Adrenal gland (tissue), 12 donors: ENCODE results near the gene PTGIR. TPM values are rescaled to one million over a fixed set of nuclear protein-coding genes. Genes with fewer than 3 reads are reported as not detected.
A peak's percentile ranks its signal among the peaks of the same experiment; 100 is the strongest.

Source experiments
- DNase-seq, 7 donors: peaks; one replicate each; pipeline ENCODE4 v3.0.0-alpha.2; 2019 to 2020
- H3K27ac ChIP-seq, 5 donors: fragments of 200-600 bp; sonication (generic) in 4 of 5; 1 replicate in 3 of 5; 2 replicates in 2 of 5; pipeline versions ENCODE4 v1.5.1 to v1.8.0; 2016 to 2020; ENCODE audit warnings: mild to moderate bottlenecking in 1 of 5
- H3K27me3 ChIP-seq: fragments of 200-600 bp; 2 replicates; pipeline ENCODE4 v1.8.0; 2021
- H3K36me3 ChIP-seq, 2 donors: fragments of 200-600 bp; replicated peaks in 1 of 2; 1 replicate in 1 of 2; 2 replicates in 1 of 2; pipeline versions ENCODE4 v1.5.1 to v1.8.0; 2018 to 2022
- H3K4me1 ChIP-seq, 2 donors: fragments of 200-600 bp; replicated peaks in 1 of 2; 1 replicate in 1 of 2; 2 replicates in 1 of 2; pipeline versions ENCODE4 v1.5.1 to v1.8.0; 2018 to 2021
- H3K4me3 ChIP-seq, 4 donors: fragments of 200-600 bp; sonication (generic) in 3 of 4; one replicate each; pipeline ENCODE4 v1.5.1; 2016 to 2018
- H3K9me3 ChIP-seq, 3 donors: fragments of 200-600 bp; sonication (generic) in 1 of 3; replicated peaks in 1 of 3; 1 replicate in 2 of 3; 2 replicates in 1 of 3; pipeline versions ENCODE4 v1.5.1 to v1.8.0; 2016 to 2021
- POLR2A ChIP-seq, 2 donors: fragments of 450-650 bp; IDR thresholded peaks; one replicate each; pipeline ENCODE4 v1.6.1; 2017; ENCODE audit warnings: antibody characterized with exemption in 2 of 2, mild to moderate bottlenecking in 2 of 2, moderate library complexity in 1 of 2
- WGBS, 4 donors: extraction: QIAGEN DNeasy Blood & Tissue Kit in 2 of 4; methylation state at CpG; one replicate each; pipeline versions ENCODE4 v1.1.5 to v1.1.7; 2013 to 2017; 5-methylcytosine and 5-hydroxymethylcytosine counted together
- intact Hi-C, 2 donors: fragments of 100-400 bp; cut with DNase I; formaldehyde crosslinking; loops; one replicate each; pipeline versions ENCODE4 v1.14.1 to v1.15.0; 2022 to 2023
- polyA plus RNA-seq, 3 donors: library from polyadenylated mRNA; stranded (reverse); fragments of 200-250 nt in 2 of 3; fragments of 350-450 nt in 1 of 3; fragmentation: Illumina TruSeq in 1 of 3; extraction: RNeasy Lipid Tissue Mini Kit (QIAGEN cat#74804) in 1 of 3; gene quantifications; one replicate each; pipeline ENCODE4 v1.2.3, GENCODE V29; 2013 to 2014
- total RNA-seq, 9 donors: library from RNA; depleted of rRNA in 4 of 9; stranded (reverse); fragments of >200 nt in 4 of 9; fragments of 120-200 nt in 1 of 9; fragmentation: NEBNext Ultra II Directional in 1 of 9; extraction: Animal tissue kit (Norgen Biotek cat#: 25700) in 1 of 9; gene quantifications; one replicate each; pipeline versions ENCODE4 v1.1.0 to v1.2.4, GENCODE V29; 2013 to 2023
- TF ChIP-seq, protein P1 (sequence below), 6 experiments: fragments of 450-650 bp in 4 of 6; fragments of 200-600 bp in 2 of 6; sonication (generic) in 1 of 6; IDR thresholded peaks; 1 replicate in 5 of 6; 2 replicates in 1 of 6; pipeline versions ENCODE4 v1.5.1 to v1.8.0; 2016 to 2021; ENCODE audit warnings: antibody characterized with exemption in 6 of 6, mild to moderate bottlenecking in 2 of 6, moderate library complexity in 1 of 6
- donor health status: healthy with polysubstance abuse.
- donor health status: Bipolar disorder and iron deficiency.
- donor health status: DM: yes; HTN: yes; CAD: no.
- donor health status: DM: no; HTN: no; CAD: no.
- donor health status: DM: no; HTN: no; CAD: no.
- donor health status: DM: yes; HTN: yes; CAD: no.

PTGIR gene
- total and polyA plus RNA-seq, 12 donors: 0.94 to 24.8 (median 9.8) TPM

DNA sequence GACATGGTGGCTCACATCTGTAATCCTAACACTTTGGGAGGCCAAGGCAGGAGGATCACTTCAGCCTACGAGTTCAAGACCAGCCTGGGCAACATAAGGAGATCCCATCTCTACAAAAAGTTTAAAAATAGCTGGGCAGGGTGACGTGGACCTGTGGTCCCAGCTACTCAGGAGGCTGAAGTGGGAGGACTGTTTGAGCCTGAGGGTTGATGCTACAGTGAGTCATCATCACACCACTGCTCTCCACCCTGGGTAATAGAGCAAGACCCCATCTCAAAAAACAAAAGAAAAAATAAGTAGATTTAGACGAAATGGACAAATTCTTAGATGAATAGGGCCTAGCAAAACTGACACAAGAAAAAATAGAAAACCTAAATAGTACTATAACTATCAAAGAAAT, 21.5 kb upstream of the PTGIR start:
- Histone ChIP-seq H3K4me3 (no peak overlapping the region), H3K36me3 (no peaks in the 10 kb centered on the region), H3K27ac (no peak overlapping the region), H3K27me3 (peaks cover 15% of the 10 kb centered on the region), H3K4me1 (no peaks in the 10 kb centered on the region), H3K9me3 (no peaks in the 10 kb centered on the region)
- TF ChIP-seq, protein P1, sequence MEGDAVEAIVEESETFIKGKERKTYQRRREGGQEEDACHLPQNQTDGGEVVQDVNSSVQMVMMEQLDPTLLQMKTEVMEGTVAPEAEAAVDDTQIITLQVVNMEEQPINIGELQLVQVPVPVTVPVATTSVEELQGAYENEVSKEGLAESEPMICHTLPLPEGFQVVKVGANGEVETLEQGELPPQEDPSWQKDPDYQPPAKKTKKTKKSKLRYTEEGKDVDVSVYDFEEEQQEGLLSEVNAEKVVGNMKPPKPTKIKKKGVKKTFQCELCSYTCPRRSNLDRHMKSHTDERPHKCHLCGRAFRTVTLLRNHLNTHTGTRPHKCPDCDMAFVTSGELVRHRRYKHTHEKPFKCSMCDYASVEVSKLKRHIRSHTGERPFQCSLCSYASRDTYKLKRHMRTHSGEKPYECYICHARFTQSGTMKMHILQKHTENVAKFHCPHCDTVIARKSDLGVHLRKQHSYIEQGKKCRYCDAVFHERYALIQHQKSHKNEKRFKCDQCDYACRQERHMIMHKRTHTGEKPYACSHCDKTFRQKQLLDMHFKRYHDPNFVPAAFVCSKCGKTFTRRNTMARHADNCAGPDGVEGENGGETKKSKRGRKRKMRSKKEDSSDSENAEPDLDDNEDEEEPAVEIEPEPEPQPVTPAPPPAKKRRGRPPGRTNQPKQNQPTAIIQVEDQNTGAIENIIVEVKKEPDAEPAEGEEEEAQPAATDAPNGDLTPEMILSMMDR (IDR thresholded peaks at IDR 0.05): no peak
- TF ChIP-seq POLR2A (IDR thresholded peaks at IDR 0.05): no peak
- 75 to 81% (median 78%) methylated on average over 3 of the region's 3 CpGs for WGBS, 4 donors
- DNase-seq: no peak
- intact Hi-C loops: no loop called here

DNA sequence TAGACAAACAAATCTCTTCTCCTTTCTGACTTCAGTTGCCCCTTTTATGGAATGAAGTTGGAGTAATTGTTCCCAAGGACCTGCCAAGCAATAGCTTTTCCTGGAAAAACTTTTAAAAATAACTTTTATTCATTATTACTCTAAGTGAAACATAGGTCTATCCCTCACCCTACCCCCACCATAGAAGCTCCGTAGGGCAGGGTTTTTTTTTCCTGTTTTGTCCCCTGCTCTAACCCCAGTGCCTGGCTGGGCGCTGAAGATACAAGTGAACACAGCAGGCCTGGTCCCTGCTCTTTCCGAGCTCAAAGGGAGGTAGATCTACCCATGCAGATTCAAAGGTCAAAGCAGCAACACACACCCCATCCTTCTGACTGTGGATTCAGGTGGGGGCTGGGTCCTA, 19.8 kb upstream of the PTGIR start:
- Histone ChIP-seq H3K27me3 (peaks cover 17% of the 10 kb centered on the region), H3K27ac (peak overlapping the region in 1 of 5 donors; percentile 58), H3K4me3 (no peak overlapping the region), H3K36me3 (no peaks in the 10 kb centered on the region), H3K4me1 (peaks cover 0 to 4% of the 10 kb centered on the region in 2 donors), H3K9me3 (no peaks in the 10 kb centered on the region)
- intact Hi-C loops: no loop called here
- WGBS, 4 donors: 43 to 60% (median 52%) methylated on average over 3 of the region's 3 CpGs
- DNase-seq: no peak
- TF ChIP-seq, protein P1 (IDR thresholded peaks at IDR 0.05): no peak
- TF ChIP-seq POLR2A (IDR thresholded peaks at IDR 0.05): no peak

DNA sequence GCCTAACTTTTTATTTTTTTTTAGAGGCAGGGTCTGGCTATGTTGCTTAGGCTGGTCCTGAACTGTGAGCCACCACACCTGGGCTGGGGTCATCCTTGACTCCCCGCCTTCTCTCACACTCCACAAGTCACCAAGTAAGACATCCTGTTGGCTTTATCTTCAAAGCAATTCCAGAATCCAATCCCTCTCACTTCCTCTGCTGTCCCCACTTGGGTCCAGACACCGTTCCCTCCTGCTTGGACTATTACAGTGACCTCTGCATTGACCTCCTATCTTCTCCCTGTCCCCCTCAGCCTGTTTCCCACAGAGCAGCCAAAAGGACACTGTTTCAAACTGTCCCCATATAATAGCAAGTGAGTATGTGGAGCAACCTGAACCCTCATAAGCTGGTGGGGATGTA, 15.8 kb upstream of the PTGIR start:
- Histone ChIP-seq H3K4me1 (peaks cover 0 to 15% of the 10 kb centered on the region in 2 donors), H3K36me3 (no peaks in the 10 kb centered on the region), H3K9me3 (no peaks in the 10 kb centered on the region), H3K27ac (no peak overlapping the region), H3K4me3 (no peak overlapping the region), H3K27me3 (peaks cover 4% of the 10 kb centered on the region)
- intact Hi-C loops: no loop called here
- TF ChIP-seq POLR2A (IDR thresholded peaks at IDR 0.05): no peak
- TF ChIP-seq, protein P1 (IDR thresholded peaks at IDR 0.05): no peak
- DNase-seq: no peak
- 72 to 80% (median 76%) methylated on average over 2 of the region's 2 CpGs for WGBS, 4 donors

DNA sequence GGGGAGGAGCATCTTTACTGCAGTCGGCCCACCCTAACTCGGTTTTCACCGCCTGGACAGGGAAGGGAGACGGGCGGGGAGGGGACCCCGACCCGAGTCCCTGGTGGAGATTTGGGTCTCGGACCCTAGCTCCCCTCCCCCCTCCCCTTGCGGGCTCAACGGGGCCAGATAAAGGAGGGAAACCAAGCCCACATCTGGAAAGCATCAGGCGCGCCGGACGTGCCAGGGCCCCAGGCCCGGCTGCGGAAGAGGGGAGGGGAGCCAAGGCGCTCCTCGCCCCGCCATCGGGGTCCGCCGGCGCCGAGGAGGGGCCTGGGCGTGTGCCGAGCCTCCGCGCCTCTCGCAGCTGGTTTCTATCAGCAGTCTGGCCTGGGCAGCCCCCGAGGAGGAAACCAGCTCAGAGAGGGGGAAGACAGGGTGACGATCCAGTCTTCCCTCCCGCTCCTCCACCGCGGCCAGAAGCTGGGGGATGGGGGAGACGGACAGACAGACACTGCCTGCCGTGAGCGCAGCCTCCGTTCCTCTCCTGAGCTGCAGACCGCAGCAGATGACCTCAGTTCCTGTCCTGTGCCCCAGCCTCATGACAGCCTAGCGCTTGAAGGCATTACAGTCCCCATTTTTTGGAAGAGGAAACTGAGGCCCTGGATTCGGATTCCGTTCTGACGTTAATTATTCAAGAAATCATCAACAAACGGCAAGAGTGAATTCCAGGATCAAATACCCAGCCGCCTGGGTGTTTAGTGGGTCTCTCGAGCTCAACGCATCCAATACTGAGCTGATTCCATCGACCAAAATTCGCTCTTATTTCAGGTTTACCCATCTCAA, 14.7 kb upstream of the PTGIR start:
- Histone ChIP-seq H3K9me3 (no peaks in the 10 kb centered on the region), H3K36me3 (no peaks in the 10 kb centered on the region), H3K27me3 (peaks cover 4% of the 10 kb centered on the region), H3K4me1 (peaks cover 0 to 15% of the 10 kb centered on the region in 2 donors), H3K27ac (peak overlapping the region in 2 of 5 donors; percentile 73 to 74), H3K4me3 (peak overlapping the region in 1 of 4 donors; percentile 51)
- 8 to 21% (median 13%) methylated on average over 16 to 49 of the region's 49 CpGs for WGBS, 4 donors
- intact Hi-C loops: no loop called here
- no peak for TF ChIP-seq POLR2A (IDR thresholded peaks at IDR 0.05)
- TF ChIP-seq, protein P1 (IDR thresholded peaks at IDR 0.05): no peak
- DNase-seq: peak in 3 of 7 donors; percentile 40 to 67 (median 53)
